Thyroid gland (tissue), 4 donors: Measurements from ENCODE around the gene DAND5.

Source experiments
- POLR2A ChIP-seq, 2 donors: fragments of 450-650 bp; IDR thresholded peaks; one replicate each; pipeline ENCODE4 v1.6.1; 2017; ENCODE audit warnings: antibody characterized with exemption in 2 of 2, mild to moderate bottlenecking in 2 of 2, moderate library complexity in 1 of 2
- TF ChIP-seq, protein P1 (sequence below), 6 experiments: fragments of 200-600 bp in 3 of 6; fragments of 450-650 bp in 3 of 6; sonication (generic) in 3 of 6; IDR thresholded peaks; one replicate each; pipeline ENCODE4 v1.5.1; 2016 to 2019; ENCODE audit warnings: antibody characterized with exemption in 6 of 6, mild to moderate bottlenecking in 2 of 6, inconsistent platforms in 1 of 6, moderate library complexity in 1 of 6

DNA sequence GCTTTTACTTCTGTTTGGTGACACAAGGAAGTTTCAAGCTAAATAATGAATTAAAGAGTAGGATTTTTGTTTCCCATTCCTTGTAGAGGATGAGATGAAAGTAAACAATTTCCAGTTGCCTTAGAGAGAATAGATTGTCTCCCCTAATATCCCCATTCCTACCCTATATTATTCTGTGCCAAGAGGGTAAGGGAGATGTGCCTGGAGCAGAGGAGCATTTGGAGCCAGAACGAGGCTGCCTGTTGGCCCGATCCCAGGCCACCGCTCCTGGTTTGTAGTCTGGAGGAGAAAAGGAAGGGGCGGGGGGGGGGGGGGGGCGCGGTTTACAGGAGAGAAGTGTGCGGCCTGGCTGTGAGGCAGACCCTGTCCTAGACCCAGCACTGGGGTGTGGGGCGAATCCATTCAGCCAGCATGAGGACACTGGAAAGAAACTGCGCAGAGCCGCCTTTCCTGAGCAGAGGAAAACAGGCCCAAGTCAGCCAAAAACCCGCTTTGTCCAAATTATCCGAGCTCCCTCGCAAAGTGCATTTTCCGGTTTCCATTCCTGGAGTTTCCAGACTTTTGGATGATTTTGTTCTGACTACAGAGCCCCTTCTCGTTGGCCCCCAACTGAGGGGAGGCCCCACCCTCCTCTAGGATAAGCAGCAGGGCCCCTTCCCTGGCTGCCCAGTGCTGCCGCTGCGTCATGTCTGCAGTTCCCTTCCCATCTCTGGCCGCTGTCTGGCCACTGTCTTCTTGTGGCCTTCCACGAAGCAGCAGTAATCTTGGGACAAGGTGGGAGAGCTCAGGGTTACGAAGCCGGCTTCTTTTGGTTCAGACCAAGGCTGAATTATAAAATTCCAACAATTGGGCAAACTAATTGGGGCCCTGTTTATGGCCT lies 48.9 kb downstream of the DAND5 start:
- no peak for TF ChIP-seq POLR2A (IDR thresholded peaks at IDR 0.05)
- TF ChIP-seq, protein P1, sequence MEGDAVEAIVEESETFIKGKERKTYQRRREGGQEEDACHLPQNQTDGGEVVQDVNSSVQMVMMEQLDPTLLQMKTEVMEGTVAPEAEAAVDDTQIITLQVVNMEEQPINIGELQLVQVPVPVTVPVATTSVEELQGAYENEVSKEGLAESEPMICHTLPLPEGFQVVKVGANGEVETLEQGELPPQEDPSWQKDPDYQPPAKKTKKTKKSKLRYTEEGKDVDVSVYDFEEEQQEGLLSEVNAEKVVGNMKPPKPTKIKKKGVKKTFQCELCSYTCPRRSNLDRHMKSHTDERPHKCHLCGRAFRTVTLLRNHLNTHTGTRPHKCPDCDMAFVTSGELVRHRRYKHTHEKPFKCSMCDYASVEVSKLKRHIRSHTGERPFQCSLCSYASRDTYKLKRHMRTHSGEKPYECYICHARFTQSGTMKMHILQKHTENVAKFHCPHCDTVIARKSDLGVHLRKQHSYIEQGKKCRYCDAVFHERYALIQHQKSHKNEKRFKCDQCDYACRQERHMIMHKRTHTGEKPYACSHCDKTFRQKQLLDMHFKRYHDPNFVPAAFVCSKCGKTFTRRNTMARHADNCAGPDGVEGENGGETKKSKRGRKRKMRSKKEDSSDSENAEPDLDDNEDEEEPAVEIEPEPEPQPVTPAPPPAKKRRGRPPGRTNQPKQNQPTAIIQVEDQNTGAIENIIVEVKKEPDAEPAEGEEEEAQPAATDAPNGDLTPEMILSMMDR (IDR thresholded peaks at IDR 0.05), result no peak
